Stimulated activated CD8-positive, alpha-beta memory T cell treated with anti-CD3 and anti-CD28 coated beads, Interleukin-15, amount 100 ng/mL, for 24 hours (primary cell): ENCODE results near the gene KCNE5.
"Not testable (repeated sequence)": the region's sequence is repeated elsewhere in the genome, so short reads cannot be mapped to it uniquely, and the experiment has no call there.

Source experiments
- DNase-seq: peaks from one replicate; pipeline ENCODE4 v3.0.0-alpha.2; 2020; ENCODE audit warnings: low read depth

KCNE5 gene

GRCh38 chrX:109601486-109601885 is 23.5 kb downstream of the KCNE5 start:
- no peak for DNase-seq

- DNase-seq = no peak
Measured at GRCh38 chrX:109600237-109600651, 24.7 kb downstream of the KCNE5 start.

- DNase-seq = no peak
Measured at GRCh38 chrX:109596015-109596414, 29.0 kb downstream of the KCNE5 start.

GRCh38 chrX:109590176-109590575 is 34.8 kb downstream of the KCNE5 start:
- no peak for DNase-seq

- no peak for DNase-seq
Measured at GRCh38 chrX:109585488-109585887, 39.5 kb downstream of the KCNE5 start.

GRCh38 chrX:109578916-109579315 is 46.1 kb downstream of the KCNE5 start:
- no peak for DNase-seq

- DNase-seq = no peak
Measured at GRCh38 chrX:109577055-109577454, 47.9 kb downstream of the KCNE5 start.

- not testable (repeated sequence) for DNase-seq
Measured at GRCh38 chrX:109576083-109576482, 48.9 kb downstream of the KCNE5 start.
